Measurements from ENCODE around the gene HEATR3. TPM values are rescaled to one million over a fixed set of nuclear protein-coding genes. Genes with fewer than 3 reads are reported as not detected.
A peak's percentile ranks its signal among the peaks of the same experiment; 100 is the strongest.

HEATR3 gene
- total RNA-seq, 1 donor from 2014 or later, result 10.4 TPM

DNA sequence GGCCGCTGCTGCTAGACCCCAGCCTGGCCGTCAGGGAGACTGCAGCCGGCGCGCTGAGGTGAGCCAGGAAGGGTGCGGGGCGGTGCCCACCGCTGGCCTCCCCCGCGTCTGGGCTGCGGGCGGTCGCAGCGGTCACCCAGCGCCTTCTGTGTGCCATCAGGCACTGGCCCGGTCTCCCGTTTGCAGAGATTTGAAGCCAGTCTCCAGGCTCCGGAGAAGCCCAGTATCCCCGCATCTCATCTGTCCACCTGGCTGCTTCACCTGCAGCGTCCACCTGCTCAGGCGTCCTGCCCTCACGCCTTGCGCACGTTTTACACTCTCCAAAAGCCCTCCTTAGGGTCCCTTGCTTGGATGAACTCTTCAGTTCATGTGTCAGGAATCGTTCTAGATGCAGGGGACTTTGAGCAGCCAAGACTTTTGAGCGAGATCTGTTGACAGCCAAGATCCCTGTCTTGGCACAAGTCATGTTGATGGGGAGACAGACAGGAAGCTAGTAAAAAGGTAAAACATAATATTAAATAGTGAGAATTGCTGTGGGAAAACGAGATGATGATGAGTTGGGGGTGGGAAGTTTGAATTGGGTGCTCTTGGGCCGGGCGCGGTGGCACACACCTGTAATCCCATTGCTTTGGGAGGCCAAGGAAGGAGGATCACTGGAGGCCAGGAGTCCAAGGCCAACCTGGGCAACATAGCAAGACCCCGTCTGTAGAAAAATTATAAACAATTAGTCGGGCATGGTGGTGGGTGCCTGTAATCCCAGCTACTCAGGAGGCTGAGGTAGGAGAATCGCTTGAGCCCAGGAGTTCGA lies 916 bp downstream of the HEATR3 start:
- TF ChIP-seq, protein P1, sequence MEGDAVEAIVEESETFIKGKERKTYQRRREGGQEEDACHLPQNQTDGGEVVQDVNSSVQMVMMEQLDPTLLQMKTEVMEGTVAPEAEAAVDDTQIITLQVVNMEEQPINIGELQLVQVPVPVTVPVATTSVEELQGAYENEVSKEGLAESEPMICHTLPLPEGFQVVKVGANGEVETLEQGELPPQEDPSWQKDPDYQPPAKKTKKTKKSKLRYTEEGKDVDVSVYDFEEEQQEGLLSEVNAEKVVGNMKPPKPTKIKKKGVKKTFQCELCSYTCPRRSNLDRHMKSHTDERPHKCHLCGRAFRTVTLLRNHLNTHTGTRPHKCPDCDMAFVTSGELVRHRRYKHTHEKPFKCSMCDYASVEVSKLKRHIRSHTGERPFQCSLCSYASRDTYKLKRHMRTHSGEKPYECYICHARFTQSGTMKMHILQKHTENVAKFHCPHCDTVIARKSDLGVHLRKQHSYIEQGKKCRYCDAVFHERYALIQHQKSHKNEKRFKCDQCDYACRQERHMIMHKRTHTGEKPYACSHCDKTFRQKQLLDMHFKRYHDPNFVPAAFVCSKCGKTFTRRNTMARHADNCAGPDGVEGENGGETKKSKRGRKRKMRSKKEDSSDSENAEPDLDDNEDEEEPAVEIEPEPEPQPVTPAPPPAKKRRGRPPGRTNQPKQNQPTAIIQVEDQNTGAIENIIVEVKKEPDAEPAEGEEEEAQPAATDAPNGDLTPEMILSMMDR (IDR thresholded peaks at IDR 0.05), result no peak
- intact Hi-C loops (cut with DNase I), result loop anchor here (1.0 to 10.0 kb wide), 6 partner anchors 41 to 676 kb away; partner anchors contain the start of genes BRD7, CNEP1R1, CYLD and ZNF423

DNA sequence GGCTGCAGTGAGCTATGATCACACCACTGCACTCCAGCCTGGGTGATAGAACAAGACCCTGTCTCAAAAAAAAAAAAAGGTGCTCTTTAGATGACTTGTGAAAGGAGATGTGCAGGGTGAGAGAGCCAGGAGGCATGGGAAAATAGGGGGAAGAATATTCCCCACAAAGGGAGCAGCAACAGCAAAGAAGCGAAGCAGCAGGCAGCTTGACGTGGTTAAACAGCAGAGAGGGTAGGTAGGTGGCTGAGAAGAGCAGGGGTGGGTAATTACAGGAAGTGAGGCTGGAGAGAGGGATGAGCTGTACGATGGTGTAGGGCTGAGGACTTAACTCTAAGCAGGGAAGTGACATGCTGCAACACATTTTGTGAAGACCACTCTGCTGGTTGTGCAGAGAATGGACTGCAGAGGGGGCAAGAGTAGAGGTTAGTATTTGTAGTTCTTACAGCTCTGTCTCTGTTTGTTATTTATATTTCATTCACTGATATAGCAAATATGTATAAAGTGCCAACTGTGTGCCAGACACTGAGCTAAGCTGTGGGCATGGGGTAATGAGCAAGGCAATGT lies 1.6 kb downstream of the HEATR3 start:
- TF ChIP-seq, protein P1 (IDR thresholded peaks at IDR 0.05), result peak; percentile 21 to 34 (median 34)
- intact Hi-C loops (cut with DNase I), result loop anchor here (2.0 to 10.0 kb wide), 5 partner anchors 143 to 675 kb away; partner anchors contain the start of genes BRD7, CYLD and ZNF423
- Histone ChIP-seq H3K4me3 (peak overlapping the region; percentile 20 to 80), H3K4me1 (peaks cover 4 to 20% of the 10 kb centered on the region in 2 donors), H3K36me3 (peaks cover 4 to 8% of the 10 kb centered on the region in 2 donors), H3K27ac (no peak overlapping the region), H3K9me3 (no peaks in the 10 kb centered on the region), H3K27me3 (no peaks in the 10 kb centered on the region)
- no peak for DNase-seq (ENCODE audit: low spot score in 2 of 2)

More for the DNA sequence above, 916 bp downstream of the HEATR3 start:
- Histone ChIP-seq H3K36me3 (peaks cover 4 to 8% of the 10 kb centered on the region in 2 donors), H3K9me3 (no peaks in the 10 kb centered on the region), H3K27me3 (no peaks in the 10 kb centered on the region), H3K27ac (peak overlapping the region; percentile 90 to 92), H3K4me1 (peaks cover 4 to 20% of the 10 kb centered on the region in 2 donors), H3K4me3 (peak overlapping the region; percentile 80 to 98)
- DNase-seq (ENCODE audit: low spot score in 2 of 2), result no peak

DNA sequence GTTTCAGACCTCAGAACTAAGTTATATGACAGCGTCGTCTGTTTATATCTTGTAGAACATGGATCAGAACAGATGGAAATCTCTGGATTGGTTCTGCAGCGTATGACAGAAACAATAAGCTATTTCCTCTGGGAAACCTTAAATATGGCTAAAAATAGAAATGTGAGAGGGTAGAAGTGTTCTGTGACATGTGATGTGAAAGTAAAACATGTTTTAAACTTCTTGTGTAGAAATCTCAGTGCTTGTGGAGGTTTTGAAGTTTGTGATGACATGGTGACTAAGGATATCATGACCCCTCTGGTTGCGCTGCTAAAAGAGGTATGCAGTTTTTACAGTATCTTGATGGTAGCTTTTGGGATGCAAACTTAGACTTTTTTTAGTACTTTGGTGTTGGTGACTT lies 2.8 kb downstream of the HEATR3 start:
- Histone ChIP-seq H3K9me3 (no peaks in the 10 kb centered on the region), H3K27me3 (no peaks in the 10 kb centered on the region), H3K27ac (no peak overlapping the region), H3K36me3 (peaks cover 4 to 8% of the 10 kb centered on the region in 2 donors), H3K4me3 (no peak overlapping the region), H3K4me1 (peaks cover 4 to 20% of the 10 kb centered on the region in 2 donors)
- no peak for DNase-seq (ENCODE audit: low spot score in 2 of 2)
- TF ChIP-seq, protein P1 (IDR thresholded peaks at IDR 0.05), result no peak
- intact Hi-C loops (cut with DNase I), result loop anchor here (5.0 to 10.0 kb wide), 4 partner anchors 211 to 674 kb away; partner anchors contain the start of genes BRD7, CYLD and ZNF423

DNA sequence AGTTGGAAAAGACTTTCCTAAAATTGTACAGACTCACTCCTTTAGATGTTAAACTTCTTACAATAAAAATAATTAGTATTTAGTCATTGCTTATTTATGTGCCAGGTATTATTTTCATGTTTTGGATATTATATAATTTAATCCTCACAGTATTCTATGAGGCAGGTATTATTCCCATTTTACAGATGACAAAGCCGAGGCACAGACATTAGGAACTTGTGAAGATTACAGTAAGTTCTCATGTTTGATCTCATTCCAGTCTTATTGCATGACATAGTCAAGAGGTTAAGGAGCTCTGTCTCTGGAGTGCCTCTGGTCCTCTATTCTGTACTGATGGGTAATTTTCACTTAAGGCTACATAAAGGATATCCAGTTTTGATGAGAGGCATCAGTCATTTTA lies 3.3 kb downstream of the HEATR3 start:
- H3K27me3 ChIP-seq, result no peaks in the 10 kb centered on the region
- no peak overlapping the region for H3K4me3 ChIP-seq
- peaks cover 4 to 8% of the 10 kb centered on the region in 2 donors for H3K36me3 ChIP-seq
- DNase-seq (ENCODE audit: low spot score in 2 of 2), result no peak
- intact Hi-C loops (cut with DNase I), result loop anchor here (5.0 to 10.0 kb wide), 4 partner anchors 212 to 673 kb away; partner anchors contain the start of genes BRD7, CYLD and ZNF423
- H3K9me3 ChIP-seq, result no peaks in the 10 kb centered on the region
- no peak overlapping the region for H3K27ac ChIP-seq
- TF ChIP-seq, protein P1 (IDR thresholded peaks at IDR 0.05), result no peak
- H3K4me1 ChIP-seq, result peaks cover 4 to 20% of the 10 kb centered on the region in 2 donors

DNA sequence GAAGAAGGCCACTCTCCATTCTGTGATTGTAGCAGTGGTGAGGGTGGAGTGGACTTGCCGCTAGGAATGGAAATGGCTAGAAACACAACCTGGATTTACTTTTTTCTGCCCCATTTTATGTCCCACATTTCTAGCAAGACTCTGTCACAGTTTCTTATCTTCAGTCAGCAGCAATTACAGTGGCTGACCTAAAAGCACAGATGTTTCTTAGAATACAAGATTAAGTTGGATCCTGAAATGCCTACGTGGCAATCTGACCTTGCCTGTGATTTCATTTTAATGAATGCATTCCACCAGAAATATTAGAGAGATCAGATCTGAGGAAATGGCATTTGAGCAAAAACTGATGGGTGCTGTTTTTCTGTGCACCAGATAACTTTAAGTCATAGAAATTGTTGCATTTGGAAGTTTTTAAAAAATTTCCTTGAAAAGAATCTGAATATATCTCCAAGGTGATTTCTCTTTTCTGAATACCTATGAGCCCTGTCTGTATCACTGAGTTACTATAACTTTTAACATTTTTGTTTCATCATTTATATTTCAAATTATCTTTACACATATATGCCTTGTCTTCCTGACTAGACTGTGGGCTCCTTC lies 5.4 kb downstream of the HEATR3 start:
- no peaks in the 10 kb centered on the region for H3K9me3 ChIP-seq
- DNase-seq (ENCODE audit: low spot score in 2 of 2), result no peak
- intact Hi-C loops (cut with DNase I), result no loop called here
- H3K27me3 ChIP-seq, result no peaks in the 10 kb centered on the region
- peaks cover 4 to 20% of the 10 kb centered on the region in 2 donors for H3K4me1 ChIP-seq
- H3K36me3 ChIP-seq, result peaks cover 8 to 9% of the 10 kb centered on the region in 2 donors
- TF ChIP-seq, protein P1 (IDR thresholded peaks at IDR 0.05), result no peak
- H3K4me3 ChIP-seq, result no peak overlapping the region
- no peak overlapping the region for H3K27ac ChIP-seq

Measured in ascending aorta (tissue), 2 donors.